HepG2 (cell line): Measurements from ENCODE around the gene SLFN12L. TPM values are rescaled to one million over a fixed set of nuclear protein-coding genes. Genes with fewer than 3 reads are reported as not detected.

Experiments used
- CERS6 ChIP-seq: sonication (generic); formaldehyde crosslinking; IDR thresholded peaks from 2 replicates; pipeline ENCODE4 v1.5.0; 2020; ENCODE audit warnings: missing genetic modification reagents
- FOSL2 ChIP-seq: sonication (generic); formaldehyde crosslinking; IDR thresholded peaks from 2 replicates; pipeline ENCODE4 v1.4.0; 2020; ENCODE audit warnings: missing genetic modification reagents
- FOXJ3 ChIP-seq: sonication (generic); formaldehyde crosslinking; IDR thresholded peaks from 2 replicates; pipeline ENCODE4 v1.4.0; 2020; ENCODE audit warnings: missing genetic modification reagents, mild to moderate bottlenecking, borderline replicate concordance
- HNF4G ChIP-seq, 2 experiments: sonication (generic) in 1 of 2; formaldehyde crosslinking in 1 of 2; IDR thresholded peaks; 2 replicates each; pipeline versions ENCODE4 v1.4.0 to v1.6.1; 2011 to 2020; ENCODE audit warnings: borderline replicate concordance in 2 of 2, low read depth in 2 of 2, mild to moderate bottlenecking in 2 of 2, low read length in 1 of 2, missing genetic modification reagents in 1 of 2, moderate library complexity in 1 of 2
- RBFOX2 ChIP-seq: fragments of 200-400 bp; formaldehyde crosslinking; IDR thresholded peaks from 2 replicates; pipeline ENCODE4 v1.6.1; 2017; ENCODE audit warnings: low read depth, mild to moderate bottlenecking, low read length
- TEAD3 ChIP-seq: optimal IDR thresholded peaks from 2 replicates; pipeline ENCODE3; 2016; ENCODE audit warnings: borderline replicate concordance
- ZBTB38 ChIP-seq: sonication (generic); formaldehyde crosslinking; IDR thresholded peaks from 2 replicates; pipeline ENCODE4 v1.5.1; 2020; ENCODE audit warnings: mild to moderate bottlenecking, missing genetic modification reagents
- ZNF296 ChIP-seq: sonication (generic); formaldehyde crosslinking; conservative IDR thresholded peaks from 2 replicates; pipeline ENCODE4 v1.5.0; 2020; ENCODE audit warnings: mild to moderate bottlenecking, missing genetic modification reagents
- polyA plus RNA-seq, 8 experiments: library from polyadenylated mRNA; depleted of rRNA in 3 of 8; stranded (reverse) in 7 of 8; unstranded in 1 of 8; fragments of >200 nt; fragmentation: Illumina TruSeq in 4 of 8; extraction: Trizol in 4 of 8; gene quantifications; 2 replicates each; pipeline versions ENCODE4 v1.2.1 to v1.2.3, GENCODE V29; 2011 to 2016; ENCODE audit warnings: low read depth in 4 of 8, missing spikeins in 1 of 8, mixed read lengths in 1 of 8; ENCODE audit not compliant: insufficient read depth in 1 of 8
- total RNA-seq, 5 experiments: library from RNA; depleted of rRNA; stranded (reverse); fragments of >200 nt; fragmentation: Illumina TruSeq; extraction: Trizol; gene quantifications; 2 replicates each; pipeline ENCODE4 v1.2.3, GENCODE V29; 2016; ENCODE audit warnings: low read depth in 1 of 5
- TF ChIP-seq, protein P1 (sequence below): sonication (generic); formaldehyde crosslinking; conservative IDR thresholded peaks from 2 replicates; pipeline ENCODE4 v1.4.0; 2020; ENCODE audit warnings: missing genetic modification reagents
- TF ChIP-seq, protein P2 (sequence below), 2 experiments: sonication (generic) in 1 of 2; formaldehyde crosslinking in 1 of 2; IDR thresholded peaks; 2 replicates each; pipeline versions ENCODE4 v1.4.0 to v1.6.1; 2018 to 2020; ENCODE audit warnings: missing genetic modification reagents in 2 of 2, borderline replicate concordance in 1 of 2, low read depth in 1 of 2, mild to moderate bottlenecking in 1 of 2, missing biosample characterization in 1 of 2

The SLFN12L gene
- total and polyA plus RNA-seq, 2 of the 13 experiments (the other 11 are each of a cell fraction or from before 2014, with no cell fraction given): not detected

GRCh38 chr17:35546487-35546886 is 9.0 kb upstream of the SLFN12L start (continued):
- TF ChIP-seq, protein P1, sequence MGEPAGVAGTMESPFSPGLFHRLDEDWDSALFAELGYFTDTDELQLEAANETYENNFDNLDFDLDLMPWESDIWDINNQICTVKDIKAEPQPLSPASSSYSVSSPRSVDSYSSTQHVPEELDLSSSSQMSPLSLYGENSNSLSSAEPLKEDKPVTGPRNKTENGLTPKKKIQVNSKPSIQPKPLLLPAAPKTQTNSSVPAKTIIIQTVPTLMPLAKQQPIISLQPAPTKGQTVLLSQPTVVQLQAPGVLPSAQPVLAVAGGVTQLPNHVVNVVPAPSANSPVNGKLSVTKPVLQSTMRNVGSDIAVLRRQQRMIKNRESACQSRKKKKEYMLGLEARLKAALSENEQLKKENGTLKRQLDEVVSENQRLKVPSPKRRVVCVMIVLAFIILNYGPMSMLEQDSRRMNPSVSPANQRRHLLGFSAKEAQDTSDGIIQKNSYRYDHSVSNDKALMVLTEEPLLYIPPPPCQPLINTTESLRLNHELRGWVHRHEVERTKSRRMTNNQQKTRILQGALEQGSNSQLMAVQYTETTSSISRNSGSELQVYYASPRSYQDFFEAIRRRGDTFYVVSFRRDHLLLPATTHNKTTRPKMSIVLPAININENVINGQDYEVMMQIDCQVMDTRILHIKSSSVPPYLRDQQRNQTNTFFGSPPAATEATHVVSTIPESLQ (CRISPR knock-in tag): no peak
- TF ChIP-seq RBFOX2 (no peak), ZNF296 (CRISPR knock-in tag) (no peak), TEAD3 (CRISPR knock-in tag) (no peak), ZBTB38 (CRISPR knock-in tag) (no peak), HNF4G (IDR thresholded peaks at IDR 0.05; ENCODE audit: borderline replicate concordance, low read depth, low read length) (no peak), HNF4G (CRISPR knock-in tag; IDR thresholded peaks at IDR 0.05; ENCODE audit: borderline replicate concordance, low read depth) (no peak), FOSL2 (CRISPR knock-in tag) (no peak), CERS6 (CRISPR knock-in tag) (no peak), FOXJ3 (CRISPR knock-in tag) (no peak)
- TF ChIP-seq, protein P2, sequence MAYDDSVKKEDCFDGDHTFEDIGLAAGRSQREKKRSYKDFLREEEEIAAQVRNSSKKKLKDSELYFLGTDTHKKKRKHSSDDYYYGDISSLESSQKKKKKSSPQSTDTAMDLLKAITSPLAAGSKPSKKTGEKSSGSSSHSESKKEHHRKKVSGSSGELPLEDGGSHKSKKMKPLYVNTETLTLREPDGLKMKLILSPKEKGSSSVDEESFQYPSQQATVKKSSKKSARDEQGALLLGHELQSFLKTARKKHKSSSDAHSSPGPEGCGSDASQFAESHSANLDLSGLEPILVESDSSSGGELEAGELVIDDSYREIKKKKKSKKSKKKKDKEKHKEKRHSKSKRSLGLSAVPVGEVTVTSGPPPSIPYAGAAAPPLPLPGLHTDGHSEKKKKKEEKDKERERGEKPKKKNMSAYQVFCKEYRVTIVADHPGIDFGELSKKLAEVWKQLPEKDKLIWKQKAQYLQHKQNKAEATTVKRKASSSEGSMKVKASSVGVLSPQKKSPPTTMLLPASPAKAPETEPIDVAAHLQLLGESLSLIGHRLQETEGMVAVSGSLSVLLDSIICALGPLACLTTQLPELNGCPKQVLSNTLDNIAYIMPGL (CRISPR knock-in tag; IDR thresholded peaks at IDR 0.05; ENCODE audit: borderline replicate concordance in 1 of 2, low read depth in 1 of 2): no peak
